GM12873 (cell line): ENCODE results near the gene RERE.

ENCODE experiments used
- CTCF ChIP-seq: IDR thresholded peaks from 2 replicates; pipeline ENCODE4 v1.5.1; 2012; ENCODE audit warnings: low read depth, mild to moderate bottlenecking, moderate library complexity, low read length, control low read depth; ENCODE audit not compliant: insufficient read depth; ENCODE audit errors: missing control alignments

The RERE gene

GRCh38 chr1:8481650-8482380 lies 335.6 kb downstream of the RERE start:
- TF ChIP-seq CTCF: no peak

- TF ChIP-seq CTCF: no peak
Measured at GRCh38 chr1:8478566-8478965, 338.9 kb downstream of the RERE start.

GRCh38 chr1:8477983-8478362 lies 339.5 kb downstream of the RERE start:
- no peak for TF ChIP-seq CTCF

GRCh38 chr1:8477166-8477982 lies 340.1 kb downstream of the RERE start:
- no peak for TF ChIP-seq CTCF

GRCh38 chr1:8476006-8476405 lies 341.4 kb downstream of the RERE start:
- no peak for TF ChIP-seq CTCF

- TF ChIP-seq CTCF: no peak
Measured at GRCh38 chr1:8474369-8474768, 343.1 kb downstream of the RERE start.

- TF ChIP-seq CTCF: no peak
Measured at GRCh38 chr1:8473891-8474300, 343.5 kb downstream of the RERE start.
